ENCODE results near the gene KCNQ1.
A peak's percentile ranks its signal among the peaks of the same experiment; 100 is the strongest.

Gene KCNQ1

GRCh38 chr11:2445746-2446551 lies 1.1 kb downstream of the KCNQ1 start:
- DNase-seq: no peak

GRCh38 chr11:2446590-2447252 lies 1.9 kb downstream of the KCNQ1 start:
- DNase-seq: peak; percentile 32

- DNase-seq: no peak
These were observed 2.6 kb downstream of the KCNQ1 start for GRCh38 chr11:2447253-2447950.

GRCh38 chr11:2447951-2448650 lies 3.3 kb downstream of the KCNQ1 start:
- DNase-seq: no peak

- DNase-seq: no peak
These were observed 4.1 kb downstream of the KCNQ1 start for GRCh38 chr11:2448661-2449547.

GRCh38 chr11:2449548-2450320 lies 4.9 kb downstream of the KCNQ1 start:
- DNase-seq: no peak

- no peak for DNase-seq
These were observed 5.7 kb downstream of the KCNQ1 start for GRCh38 chr11:2450321-2451041.

- DNase-seq: no peak
These were observed 6.5 kb downstream of the KCNQ1 start for GRCh38 chr11:2451336-2451735.

GRCh38 chr11:2451916-2452315 lies 7.1 kb downstream of the KCNQ1 start:
- DNase-seq: no peak

- no peak for DNase-seq
These were observed 7.7 kb downstream of the KCNQ1 start for GRCh38 chr11:2452321-2453012.

GRCh38 chr11:2453436-2453835 lies 8.6 kb downstream of the KCNQ1 start:
- DNase-seq: no peak

- no peak for DNase-seq
These were observed 13.5 kb downstream of the KCNQ1 start for GRCh38 chr11:2458321-2458720.

GRCh38 chr11:2459016-2459725 lies 14.4 kb downstream of the KCNQ1 start:
- DNase-seq: no peak

GRCh38 chr11:2459796-2460531 lies 15.2 kb downstream of the KCNQ1 start:
- no peak for DNase-seq

- no peak for DNase-seq
These were observed 15.9 kb downstream of the KCNQ1 start for GRCh38 chr11:2460540-2461252.

- DNase-seq: no peak
These were observed 16.6 kb downstream of the KCNQ1 start for GRCh38 chr11:2461253-2461955.

- DNase-seq: no peak
These were observed 17.2 kb downstream of the KCNQ1 start for GRCh38 chr11:2461956-2462542.

All from hematopoietic multipotent progenitor cell treated with erythropoietin and hydrocortisone succinate and interleukin-3 and kit ligand, for 6 days (in vitro differentiated cells).